Ovary (tissue), 3 donors: Measurements from ENCODE around the gene TMEM164.

Source experiments
- EP300 ChIP-seq: sonication (generic); formaldehyde crosslinking; IDR thresholded peaks from one replicate; pipeline ENCODE4 v1.6.1; 2017; ENCODE audit warnings: antibody characterized with exemption
- POLR2A ChIP-seq: fragments of 450-650 bp; IDR thresholded peaks from one replicate; pipeline ENCODE4 v1.6.1; 2017; ENCODE audit warnings: antibody characterized with exemption, mild to moderate bottlenecking, moderate library complexity
- TF ChIP-seq, protein P1 (sequence below), 3 donors: fragments of 450-650 bp in 2 of 3; fragments of 200-600 bp in 1 of 3; IDR thresholded peaks; one replicate each; pipeline versions ENCODE4 v1.5.1 to v1.8.0; 2016 to 2022; ENCODE audit warnings: antibody characterized with exemption in 3 of 3, mild to moderate bottlenecking in 1 of 3
- donor health status: DM: no; HTN: no; CAD: no.

DNA sequence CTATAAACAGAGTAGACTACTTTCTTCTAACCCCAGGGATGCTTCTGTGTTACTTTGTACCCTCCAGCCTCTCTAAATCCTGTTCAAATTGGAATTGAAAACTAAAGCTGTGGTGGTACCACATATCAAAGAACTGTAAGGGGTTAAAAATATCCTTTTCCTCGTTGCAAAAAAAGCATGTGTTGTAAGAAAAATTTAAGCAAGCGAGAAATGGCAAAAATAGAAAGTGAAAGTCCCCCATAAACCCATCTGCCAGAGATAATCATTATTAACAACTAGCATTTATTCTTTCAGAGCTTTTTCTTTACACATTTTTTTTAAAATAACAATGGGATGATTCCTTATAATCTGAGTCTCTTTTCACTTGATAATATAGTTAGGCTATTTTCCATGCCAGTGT is 40.6 kb downstream of the TMEM164 start:
- TF ChIP-seq, protein P1, sequence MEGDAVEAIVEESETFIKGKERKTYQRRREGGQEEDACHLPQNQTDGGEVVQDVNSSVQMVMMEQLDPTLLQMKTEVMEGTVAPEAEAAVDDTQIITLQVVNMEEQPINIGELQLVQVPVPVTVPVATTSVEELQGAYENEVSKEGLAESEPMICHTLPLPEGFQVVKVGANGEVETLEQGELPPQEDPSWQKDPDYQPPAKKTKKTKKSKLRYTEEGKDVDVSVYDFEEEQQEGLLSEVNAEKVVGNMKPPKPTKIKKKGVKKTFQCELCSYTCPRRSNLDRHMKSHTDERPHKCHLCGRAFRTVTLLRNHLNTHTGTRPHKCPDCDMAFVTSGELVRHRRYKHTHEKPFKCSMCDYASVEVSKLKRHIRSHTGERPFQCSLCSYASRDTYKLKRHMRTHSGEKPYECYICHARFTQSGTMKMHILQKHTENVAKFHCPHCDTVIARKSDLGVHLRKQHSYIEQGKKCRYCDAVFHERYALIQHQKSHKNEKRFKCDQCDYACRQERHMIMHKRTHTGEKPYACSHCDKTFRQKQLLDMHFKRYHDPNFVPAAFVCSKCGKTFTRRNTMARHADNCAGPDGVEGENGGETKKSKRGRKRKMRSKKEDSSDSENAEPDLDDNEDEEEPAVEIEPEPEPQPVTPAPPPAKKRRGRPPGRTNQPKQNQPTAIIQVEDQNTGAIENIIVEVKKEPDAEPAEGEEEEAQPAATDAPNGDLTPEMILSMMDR (IDR thresholded peaks at IDR 0.05) = no peak
- TF ChIP-seq POLR2A (no peak), EP300 (no peak)
